Left lung (tissue), 10 donors: ENCODE measurements around the gene ATP13A3. TPM values are rescaled to one million over a fixed set of nuclear protein-coding genes. Genes with fewer than 3 reads are reported as not detected.

Experiments
- ATAC-seq: fragments of 200-7000 bp; cut with Tn5 transposase; one replicate; pipeline ENCODE4 v1.9.1; 2020; ENCODE audit warnings: moderate library complexity
- DNase-seq, 4 donors: peaks; one replicate each; pipeline ENCODE4 v3.0.0-alpha.2; 2013 to 2020
- H3K27ac ChIP-seq, 2 donors: fragments of 200-600 bp; sonication (generic) in 1 of 2; one replicate each; pipeline versions ENCODE4 v1.5.0 to v1.8.0; 2020 to 2021
- H3K27me3 ChIP-seq, 2 donors: fragments of 200-600 bp; sonication (generic) in 1 of 2; one replicate each; pipeline versions ENCODE4 v1.5.0 to v1.8.0; 2020 to 2021
- H3K36me3 ChIP-seq, 2 donors: fragments of 200-600 bp; sonication (generic) in 1 of 2; one replicate each; pipeline versions ENCODE4 v1.5.0 to v1.8.0; 2020 to 2021
- H3K4me1 ChIP-seq, 2 donors: fragments of 200-600 bp; one replicate each; pipeline ENCODE4 v1.8.0; 2021
- H3K4me3 ChIP-seq, 2 donors: fragments of 200-600 bp; sonication (generic) in 1 of 2; one replicate each; pipeline versions ENCODE4 v1.5.0 to v1.8.0; 2020 to 2021; ENCODE audit warnings: mild to moderate bottlenecking in 1 of 2
- H3K9me3 ChIP-seq, 2 donors: fragments of 200-600 bp; sonication (generic) in 1 of 2; one replicate each; pipeline versions ENCODE4 v1.5.0 to v1.8.0; 2020 to 2021
- CTCF ChIP-seq, 2 donors: fragments of 200-600 bp; sonication (generic) in 1 of 2; IDR thresholded peaks; one replicate each; pipeline versions ENCODE4 v1.5.0 to v1.8.0; 2021; ENCODE audit warnings: antibody characterized with exemption in 2 of 2
- intact Hi-C, 2 donors: fragments of 100-400 bp; cut with DNase I; formaldehyde crosslinking; loops; one replicate each; pipeline versions ENCODE4 v1.11.2 to v1.14.2; 2022
- polyA plus RNA-seq, 6 donors: library from polyadenylated mRNA; unstranded; fragments of 120-200 nt; gene quantifications; one replicate each; pipeline ENCODE4 v1.2.1, GENCODE V29; 2013; ENCODE audit not compliant: insufficient read length in 6 of 6
- total RNA-seq, 2 donors: library from RNA; stranded (reverse); fragmentation: NEBNext Ultra II Directional; extraction: Animal tissue kit (Norgen Biotek cat#: 25700); gene quantifications; one replicate each; pipeline ENCODE4 v1.2.1, GENCODE V29; 2021
- donor health status: DM: no; HTN: yes; CAD: no.
- donor health status: DM: no; HTN: no; CAD: no.

The ATP13A3 gene
- total and polyA plus RNA-seq, 8 donors, result 52.0 to 123 (median 59.5) TPM

DNA sequence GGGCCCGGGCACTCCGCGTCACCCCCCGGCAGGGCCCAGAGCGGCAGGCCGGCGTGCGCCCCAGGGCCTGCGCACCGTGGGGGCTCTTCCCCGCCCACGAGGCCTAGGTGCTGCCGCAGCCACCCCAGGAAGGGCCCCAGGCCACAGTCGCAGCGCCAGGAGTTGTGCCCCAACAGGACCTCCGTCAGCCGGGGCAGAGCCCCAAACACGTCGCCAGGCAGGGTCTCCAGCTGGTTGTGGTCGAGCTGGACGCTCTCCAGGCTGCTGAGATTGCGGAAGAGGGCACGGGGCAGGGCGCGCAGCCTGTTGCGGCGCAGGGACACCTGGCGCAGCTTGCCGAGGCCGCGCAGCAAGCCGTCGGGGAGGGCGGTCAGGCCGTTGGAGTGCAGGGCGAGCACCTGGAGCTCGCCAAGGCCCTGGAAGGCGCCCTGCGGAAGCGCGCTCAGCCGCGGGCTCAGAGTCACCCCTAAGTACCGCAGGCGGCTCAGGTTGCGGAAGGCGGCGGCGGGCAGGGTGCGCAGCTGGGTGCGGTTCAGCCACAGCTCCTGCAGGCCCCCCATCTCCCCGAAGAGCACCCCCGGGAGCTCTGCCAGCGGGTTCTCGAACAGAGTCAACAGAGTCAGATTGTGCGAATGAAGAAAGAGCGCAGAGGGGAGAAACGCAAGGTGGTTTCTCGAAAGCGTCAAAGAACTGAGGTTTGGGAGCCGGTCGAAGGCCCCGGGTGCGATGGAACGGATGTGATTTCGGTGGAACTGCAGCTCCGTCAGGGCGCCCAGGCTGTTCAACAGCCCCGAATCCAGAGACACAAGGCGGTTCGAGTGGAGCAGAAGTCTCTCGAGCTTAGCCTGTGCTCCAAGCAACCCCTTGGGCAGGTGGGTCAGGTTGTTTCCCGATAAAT lies 89.7 kb downstream of the ATP13A3 start:
- ATAC-seq (peak; percentile 61), DNase-seq (peak in 3 of 4 donors; percentile 23 to 77 (median 48))
- peaks cover 19 to 73% of the 10 kb centered on the region in 2 donors for H3K27me3 ChIP-seq
- peaks cover 6 to 23% of the 10 kb centered on the region in 2 donors for H3K4me1 ChIP-seq
- H3K9me3 ChIP-seq, result no peaks in the 10 kb centered on the region
- H3K4me3 ChIP-seq, result peak overlapping the region in 1 of 2 donors; percentile 11
- TF ChIP-seq CTCF (IDR thresholded peaks at IDR 0.05), result no peak
- intact Hi-C loops, result loop anchor here in 1 of 2 donors (5.0 kb wide), 1 partner anchor 55 kb away; no protein-coding TSS in a partner anchor
- no peaks in the 10 kb centered on the region for H3K36me3 ChIP-seq
- no peak overlapping the region for H3K27ac ChIP-seq

DNA sequence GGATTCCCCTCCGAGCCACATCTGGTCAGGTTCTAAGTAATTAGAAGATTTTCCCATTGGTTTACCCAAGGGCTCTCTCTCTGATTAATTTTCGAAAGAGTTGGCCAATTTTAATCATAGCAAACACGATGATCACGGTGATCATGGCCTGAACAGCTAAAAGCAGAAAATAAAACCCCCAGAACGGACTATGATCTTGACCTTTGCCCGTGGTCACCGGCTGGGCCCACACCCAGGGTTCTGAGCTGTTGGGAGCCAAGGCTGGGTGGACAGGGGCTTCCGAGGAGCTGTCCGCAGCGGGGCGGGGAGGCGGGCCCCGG lies 90.3 kb downstream of the ATP13A3 start:
- intact Hi-C loops, result loop anchor here in 1 of 2 donors (5.0 kb wide), 1 partner anchor 54 kb away; no protein-coding TSS in a partner anchor

DNA sequence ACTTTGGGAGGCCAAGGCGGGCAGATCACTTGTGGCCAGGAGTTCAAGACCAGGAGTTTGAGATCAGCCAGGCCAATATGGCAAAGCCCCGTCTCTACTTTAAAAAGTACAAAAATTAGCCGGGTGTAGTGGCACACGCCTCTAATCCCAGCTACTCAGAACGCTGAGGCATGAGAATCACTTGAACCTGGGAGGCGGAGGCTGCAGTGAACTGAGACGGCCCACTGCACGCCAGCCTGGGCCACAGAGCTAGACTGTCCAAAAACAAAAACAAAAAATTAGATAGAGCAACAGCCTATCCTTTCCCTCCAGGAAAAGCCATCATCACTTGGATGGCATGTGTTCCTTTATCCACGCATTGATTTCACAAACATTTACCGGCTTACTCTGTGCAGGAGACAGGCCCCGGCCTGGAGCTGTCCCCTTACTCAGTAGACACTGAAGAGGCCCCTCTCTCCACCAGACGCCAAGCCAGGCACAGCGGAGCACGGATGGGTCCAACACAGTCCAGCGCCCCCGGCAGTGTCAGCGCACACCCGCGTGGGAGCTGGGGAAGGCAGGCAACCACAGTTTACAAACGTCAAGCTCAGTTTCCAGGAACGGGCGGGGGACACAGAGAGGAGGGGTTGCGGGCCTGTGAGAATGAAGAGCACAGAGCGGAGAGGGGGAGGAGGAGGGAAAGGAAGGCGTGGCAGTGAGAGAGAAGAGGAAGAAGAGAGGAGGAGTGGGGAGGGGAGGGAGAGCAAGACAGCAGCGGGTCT lies 90.8 kb downstream of the ATP13A3 start:
- no peaks in the 10 kb centered on the region for H3K9me3 ChIP-seq
- H3K27ac ChIP-seq, result no peak overlapping the region
- H3K27me3 ChIP-seq, result peaks cover 19 to 78% of the 10 kb centered on the region in 2 donors
- TF ChIP-seq CTCF (IDR thresholded peaks at IDR 0.05), result no peak
- H3K36me3 ChIP-seq, result no peaks in the 10 kb centered on the region
- H3K4me3 ChIP-seq, result peak overlapping the region in 1 of 2 donors; percentile 11
- peak; percentile 76 for ATAC-seq
- H3K4me1 ChIP-seq, result peaks cover 6 to 23% of the 10 kb centered on the region in 2 donors
- peak; percentile 36 to 76 (median 54) for DNase-seq
- intact Hi-C loops, result loop anchor here in 1 of 2 donors (5.0 kb wide), 1 partner anchor 54 kb away; no protein-coding TSS in a partner anchor

More for the DNA sequence above, 90.3 kb downstream of the ATP13A3 start:
- H3K4me3 ChIP-seq, result peak overlapping the region in 1 of 2 donors; percentile 11
- no peak for TF ChIP-seq CTCF (IDR thresholded peaks at IDR 0.05)
- no peaks in the 10 kb centered on the region for H3K9me3 ChIP-seq
- peak; percentile 23 for ATAC-seq
- no peak for DNase-seq
- H3K27me3 ChIP-seq, result peaks cover 19 to 78% of the 10 kb centered on the region in 2 donors
- H3K27ac ChIP-seq, result no peak overlapping the region
- H3K36me3 ChIP-seq, result no peaks in the 10 kb centered on the region
- H3K4me1 ChIP-seq, result peaks cover 6 to 23% of the 10 kb centered on the region in 2 donors

- no peaks in the 10 kb centered on the region for H3K36me3 ChIP-seq
- no peak overlapping the region for H3K4me3 ChIP-seq
- peaks cover 0 to 5% of the 10 kb centered on the region in 2 donors for H3K9me3 ChIP-seq
- intact Hi-C loops, result loop anchor here in 1 of 2 donors (5.0 kb wide), 1 partner anchor 53 kb away; no protein-coding TSS in a partner anchor
- DNase-seq (peak in 1 of 4 donors; percentile 37), ATAC-seq (no peak)
- H3K27me3 ChIP-seq, result peaks cover 19 to 78% of the 10 kb centered on the region in 2 donors
- H3K4me1 ChIP-seq, result peaks cover 6 to 23% of the 10 kb centered on the region in 2 donors
- TF ChIP-seq CTCF (IDR thresholded peaks at IDR 0.05), result no peak
- no peak overlapping the region for H3K27ac ChIP-seq
Observed at GRCh38 chr3:194395212-194395611, 91.6 kb downstream of the ATP13A3 start.
